NCI-H345 (cell line): ENCODE data around the gene ZNF358.
"Not testable (repeated sequence)": the region's sequence is repeated elsewhere in the genome, so short reads cannot be mapped to it uniquely, and the experiment has no call there.

Source experiments
- DNase-seq: peaks from one replicate; lab custom pipeline; 2025; lab: John Stamatoyannopoulos, UW

Gene ZNF358

GRCh38 chr19:7535998-7536695, 20.2 kb downstream of the ZNF358 start:
- no peak for DNase-seq

DNA sequence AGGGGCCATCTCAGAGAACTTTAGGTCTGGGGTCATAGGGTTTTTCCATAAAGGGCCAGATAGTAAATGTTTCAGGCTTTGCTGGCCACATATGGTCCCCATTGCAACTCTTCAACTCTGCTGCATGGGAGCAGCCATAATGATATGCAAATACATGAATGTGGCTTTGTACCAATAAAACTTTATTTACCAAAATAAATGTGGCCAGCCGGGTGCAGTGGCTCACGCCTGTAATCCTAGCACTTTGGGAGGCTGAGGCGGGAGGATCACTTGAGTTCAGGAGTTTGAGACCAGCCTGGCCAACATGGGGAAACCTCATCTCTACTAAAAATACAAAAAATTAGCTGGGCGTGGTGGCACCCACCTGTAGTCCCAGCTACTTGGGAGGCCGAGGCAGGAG, 23.1 kb downstream of the ZNF358 start:
- not testable (repeated sequence) for DNase-seq

DNA sequence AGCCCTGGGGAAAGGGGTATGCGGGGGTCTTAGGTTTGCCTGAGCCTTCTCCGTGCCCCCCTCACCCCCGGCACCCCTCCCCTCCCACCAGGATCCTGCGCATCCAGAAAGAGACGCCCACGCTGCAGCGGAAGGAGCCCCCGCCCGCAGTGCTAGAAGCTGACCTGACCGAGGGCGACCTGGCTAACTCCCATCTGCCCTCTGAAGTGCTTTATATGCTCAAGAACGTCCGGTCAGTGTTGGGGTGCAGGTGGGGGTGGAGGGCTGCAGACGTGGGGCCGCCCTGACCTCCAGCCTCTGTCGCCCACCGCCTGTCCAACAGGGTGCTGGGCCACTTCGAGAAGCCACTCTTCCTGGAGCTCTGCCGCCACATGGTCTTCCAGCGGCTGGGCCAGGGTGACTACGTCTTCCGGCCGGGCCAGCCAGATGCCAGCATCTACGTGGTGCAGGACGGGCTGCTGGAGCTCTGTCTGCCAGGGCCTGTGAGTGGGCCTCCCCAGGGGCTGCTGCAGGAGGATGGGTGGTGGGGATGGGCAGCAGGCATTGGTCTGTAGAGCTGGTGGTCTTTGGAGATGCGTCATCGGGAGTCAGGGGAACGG, 24.0 kb downstream of the ZNF358 start:
- DNase-seq = no peak

- DNase-seq = no peak
Observed at GRCh38 chr19:7540761-7541474, 25.0 kb downstream of the ZNF358 start.

- no peak for DNase-seq
Observed at GRCh38 chr19:7541475-7541824, 25.5 kb downstream of the ZNF358 start.

DNA sequence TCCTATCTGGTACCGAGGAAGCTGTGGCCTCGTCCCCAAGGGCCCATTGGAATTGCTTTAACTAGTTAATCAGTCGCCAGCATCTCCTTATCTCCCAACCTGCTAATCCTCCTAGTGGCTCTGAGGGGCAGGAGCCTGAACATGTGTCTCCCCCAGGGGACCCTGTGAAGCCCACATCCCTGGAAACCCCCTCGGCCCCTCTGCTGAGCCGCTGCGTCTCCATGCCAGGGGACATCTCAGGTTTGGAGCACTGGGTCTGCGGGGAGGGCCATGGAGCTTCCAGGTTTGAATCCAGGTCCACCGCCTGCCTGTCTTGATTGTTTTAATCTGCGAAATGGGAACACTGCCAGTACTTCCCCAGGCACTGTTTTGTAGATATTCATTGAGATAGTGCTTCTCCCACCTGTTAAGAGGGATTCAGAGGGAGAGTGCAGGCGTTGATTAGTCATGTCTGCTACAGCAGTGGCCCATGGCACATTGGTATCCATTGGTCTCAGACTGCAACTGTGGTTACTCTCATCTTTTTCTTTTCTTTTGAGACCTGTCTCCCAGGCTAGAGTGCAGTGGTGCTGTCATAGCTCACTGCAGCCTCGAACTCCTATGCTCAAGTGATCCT, 26.0 kb downstream of the ZNF358 start:
- DNase-seq = no peak

DNA sequence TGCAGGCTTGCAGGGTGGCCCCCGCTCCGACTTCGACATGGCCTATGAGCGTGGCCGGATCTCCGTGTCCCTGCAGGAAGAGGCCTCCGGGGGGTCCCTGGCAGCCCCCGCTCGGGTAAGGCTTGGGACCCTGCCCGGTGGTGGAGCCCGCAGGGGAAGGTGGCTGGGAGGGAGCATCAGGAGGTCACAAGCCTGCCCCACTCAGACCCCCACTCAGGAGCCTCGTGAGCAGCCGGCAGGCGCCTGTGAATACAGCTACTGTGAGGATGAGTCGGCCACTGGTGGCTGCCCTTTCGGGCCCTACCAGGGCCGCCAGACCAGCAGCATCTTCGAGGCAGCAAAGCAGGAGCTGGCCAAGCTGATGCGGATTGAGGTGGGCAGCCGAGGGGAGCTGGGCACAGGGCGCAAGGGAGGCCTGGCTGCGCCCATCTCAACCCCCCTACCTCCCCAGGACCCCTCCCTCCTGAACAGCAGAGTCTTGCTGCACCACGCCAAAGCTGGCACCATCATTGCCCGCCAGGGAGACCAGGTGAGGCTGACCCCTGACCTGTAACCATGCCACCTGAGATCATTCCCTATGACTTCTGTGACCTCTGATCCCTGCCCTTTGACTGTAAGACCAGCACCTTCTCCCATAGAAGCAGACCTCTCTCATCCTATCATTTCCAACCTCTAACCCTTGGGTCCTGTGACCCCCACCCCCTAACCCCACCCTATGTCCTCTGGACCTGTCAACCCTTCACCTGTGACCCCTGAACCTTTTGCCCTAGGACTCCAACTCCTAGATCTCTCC, 26.8 kb downstream of the ZNF358 start:
- no peak for DNase-seq

GRCh38 chr19:7544626-7545025, 28.7 kb downstream of the ZNF358 start:
- DNase-seq = no peak

DNA sequence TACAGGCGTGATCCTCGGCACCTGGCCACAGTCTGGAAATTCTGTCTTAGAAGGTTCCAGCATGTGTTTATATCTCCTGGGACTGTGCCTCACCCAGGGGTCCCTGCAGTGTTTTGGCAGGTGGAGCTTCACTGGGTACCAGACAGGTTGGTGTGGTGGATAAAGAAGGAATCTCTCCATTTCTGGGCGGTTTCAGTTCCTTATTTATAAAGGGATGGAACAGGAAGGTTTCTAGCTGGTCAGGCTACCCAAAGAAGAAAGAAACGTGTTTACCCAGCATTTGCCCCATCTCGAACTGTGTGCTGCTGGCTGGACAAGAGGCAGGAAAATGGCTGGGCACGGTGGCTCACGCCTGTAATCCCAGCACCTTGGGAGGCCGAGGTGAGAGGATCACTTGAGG, 29.4 kb downstream of the ZNF358 start:
- no peak for DNase-seq

DNA sequence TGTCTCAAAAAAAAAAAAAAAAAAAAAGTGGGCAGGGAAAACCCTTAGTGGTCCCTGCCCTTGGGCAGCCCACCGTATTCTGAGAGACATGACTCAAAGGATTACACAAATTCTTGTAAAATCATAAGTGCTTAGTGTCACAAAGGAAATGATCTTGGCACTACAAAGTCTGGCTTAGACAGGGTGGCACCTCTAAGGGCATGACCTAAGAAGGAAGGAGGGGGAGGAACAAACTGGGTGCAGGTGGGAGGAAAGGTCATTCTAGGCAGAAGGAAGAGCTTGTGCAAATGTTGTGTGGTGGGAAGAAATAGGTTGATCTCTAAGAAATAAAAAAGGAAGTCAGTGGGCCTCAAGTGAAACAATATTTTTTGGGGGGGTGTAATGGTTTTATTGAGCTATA, 30.0 kb downstream of the ZNF358 start:
- DNase-seq = no peak

DNA sequence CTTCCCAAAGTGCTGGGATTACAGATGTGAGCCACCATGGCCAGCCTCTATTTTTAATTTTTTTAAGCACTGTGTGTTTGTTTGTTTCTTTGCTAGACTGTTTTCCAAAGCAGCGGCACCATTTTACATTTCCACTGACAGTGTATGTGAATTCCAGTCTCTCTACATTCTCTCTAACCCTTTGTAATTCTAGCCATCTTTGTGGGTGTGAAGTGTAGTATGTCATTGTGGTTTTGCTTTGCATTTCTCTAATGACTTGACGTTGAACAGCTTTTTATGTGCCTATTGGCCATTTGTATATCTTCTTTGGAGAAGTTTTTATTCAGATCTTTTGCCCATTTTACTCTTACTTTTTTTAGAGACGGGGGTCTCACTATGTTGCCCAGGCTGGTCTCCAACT, 31.3 kb downstream of the ZNF358 start:
- no peak for DNase-seq

DNA sequence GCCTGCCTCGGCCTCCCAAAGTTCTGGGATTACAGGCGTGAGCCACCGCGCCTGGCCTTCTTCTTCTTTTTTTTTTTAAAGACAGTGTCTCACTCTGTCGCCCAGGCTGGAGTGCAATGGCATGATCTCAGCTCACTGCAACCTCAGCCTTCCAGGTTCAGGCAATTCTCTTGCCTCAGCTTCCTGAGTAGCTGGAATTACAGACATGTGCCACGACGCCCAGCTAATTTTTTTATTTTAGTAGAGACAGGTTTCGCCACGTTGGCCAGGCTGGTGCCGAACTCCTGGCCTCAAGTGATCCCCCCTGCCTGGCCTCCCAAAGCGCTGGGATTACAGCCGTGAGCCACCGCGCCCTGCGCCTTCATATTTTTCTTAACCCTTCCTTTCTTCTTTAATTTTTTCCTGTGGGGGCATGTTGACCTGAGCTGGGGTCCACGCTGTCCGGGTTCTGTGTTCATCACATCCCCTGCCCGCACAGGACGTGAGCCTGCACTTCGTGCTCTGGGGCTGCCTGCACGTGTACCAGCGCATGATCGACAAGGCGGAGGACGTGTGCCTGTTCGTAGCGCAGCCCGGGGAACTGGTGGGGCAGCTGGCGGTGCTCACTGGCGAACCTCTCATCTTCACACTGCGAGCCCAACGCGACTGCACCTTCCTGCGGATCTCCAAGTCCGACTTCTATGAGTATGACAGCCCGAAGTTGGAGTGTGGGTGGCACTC, 33.7 kb downstream of the ZNF358 start:
- no peak for DNase-seq

DNA sequence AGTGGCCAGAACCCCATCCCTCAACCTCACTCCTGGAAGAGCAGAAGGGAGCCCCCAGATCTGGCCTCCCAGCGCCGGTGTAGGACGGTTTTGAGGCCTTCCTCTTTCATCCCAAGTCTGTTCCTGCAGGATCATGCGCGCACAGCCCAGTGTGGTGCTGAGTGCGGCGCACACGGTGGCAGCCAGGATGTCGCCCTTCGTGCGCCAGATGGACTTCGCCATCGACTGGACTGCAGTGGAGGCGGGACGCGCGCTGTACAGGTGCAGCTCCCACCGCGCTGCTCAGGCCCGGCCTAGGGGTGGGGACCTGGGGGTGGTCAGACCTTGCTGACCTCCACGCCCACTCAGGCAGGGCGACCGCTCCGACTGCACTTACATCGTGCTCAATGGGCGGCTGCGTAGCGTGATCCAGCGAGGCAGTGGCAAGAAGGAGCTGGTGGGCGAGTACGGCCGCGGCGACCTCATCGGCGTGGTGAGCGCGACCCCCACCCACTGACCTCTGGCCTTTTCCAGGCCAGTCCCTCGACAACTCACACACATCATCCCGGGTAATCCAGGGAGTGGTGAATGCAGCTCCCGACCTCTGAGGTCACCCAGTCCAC, 34.4 kb downstream of the ZNF358 start:
- DNase-seq = no peak

DNA sequence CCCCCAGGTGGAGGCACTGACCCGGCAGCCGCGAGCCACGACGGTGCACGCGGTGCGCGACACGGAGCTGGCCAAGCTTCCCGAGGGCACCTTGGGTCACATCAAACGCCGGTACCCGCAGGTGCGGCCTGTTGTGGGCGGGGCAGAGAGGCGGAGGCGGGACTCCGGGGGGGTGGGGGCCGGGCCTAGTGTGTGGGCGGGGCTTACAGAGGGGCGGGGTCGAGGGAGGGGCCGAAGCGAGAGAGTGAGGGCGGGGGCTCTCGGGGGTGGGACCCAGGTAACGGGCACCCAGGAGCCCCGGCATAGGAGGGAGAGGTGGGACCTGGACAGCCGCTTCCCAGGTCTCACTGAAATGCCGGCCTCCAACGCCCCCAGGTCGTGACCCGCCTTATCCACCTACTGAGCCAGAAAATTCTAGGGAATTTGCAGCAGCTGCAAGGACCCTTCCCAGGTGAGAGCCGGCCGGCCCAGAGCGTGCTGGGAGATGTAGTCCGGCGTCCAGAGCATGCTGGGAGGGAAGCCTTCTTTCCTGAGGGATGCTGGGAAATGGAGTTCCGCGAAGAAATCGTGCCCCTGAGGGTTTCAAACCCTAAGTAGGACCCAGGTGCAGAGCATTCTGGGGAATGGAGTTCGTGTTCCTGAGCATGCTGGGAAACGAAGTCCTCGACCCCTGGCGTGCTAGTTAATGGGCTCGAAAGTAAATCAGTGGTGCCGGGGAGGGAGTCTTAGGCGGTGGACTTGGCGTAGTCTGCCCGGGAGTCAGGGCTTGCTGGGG, 35.3 kb downstream of the ZNF358 start:
- peak; percentile 7 for DNase-seq

GRCh38 chr19:7552781-7553180, 36.9 kb downstream of the ZNF358 start:
- DNase-seq = no peak

DNA sequence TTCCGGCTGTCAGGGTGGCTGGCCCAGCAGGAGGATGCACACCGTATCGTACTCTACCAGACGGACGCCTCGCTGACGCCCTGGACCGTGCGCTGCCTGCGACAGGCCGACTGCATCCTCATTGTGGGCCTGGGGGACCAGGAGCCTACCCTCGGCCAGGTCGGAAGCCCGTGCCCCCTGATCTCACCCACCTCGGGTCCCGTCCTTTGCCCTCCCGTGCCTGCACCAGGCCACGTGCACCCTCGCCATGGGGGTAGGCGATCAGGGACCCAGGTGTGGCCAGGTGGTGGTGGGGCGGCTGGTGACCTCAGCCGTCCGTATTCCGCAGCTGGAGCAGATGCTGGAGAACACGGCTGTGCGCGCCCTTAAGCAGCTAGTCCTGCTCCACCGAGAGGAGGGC, 38.7 kb downstream of the ZNF358 start:
- DNase-seq = no peak

DNA sequence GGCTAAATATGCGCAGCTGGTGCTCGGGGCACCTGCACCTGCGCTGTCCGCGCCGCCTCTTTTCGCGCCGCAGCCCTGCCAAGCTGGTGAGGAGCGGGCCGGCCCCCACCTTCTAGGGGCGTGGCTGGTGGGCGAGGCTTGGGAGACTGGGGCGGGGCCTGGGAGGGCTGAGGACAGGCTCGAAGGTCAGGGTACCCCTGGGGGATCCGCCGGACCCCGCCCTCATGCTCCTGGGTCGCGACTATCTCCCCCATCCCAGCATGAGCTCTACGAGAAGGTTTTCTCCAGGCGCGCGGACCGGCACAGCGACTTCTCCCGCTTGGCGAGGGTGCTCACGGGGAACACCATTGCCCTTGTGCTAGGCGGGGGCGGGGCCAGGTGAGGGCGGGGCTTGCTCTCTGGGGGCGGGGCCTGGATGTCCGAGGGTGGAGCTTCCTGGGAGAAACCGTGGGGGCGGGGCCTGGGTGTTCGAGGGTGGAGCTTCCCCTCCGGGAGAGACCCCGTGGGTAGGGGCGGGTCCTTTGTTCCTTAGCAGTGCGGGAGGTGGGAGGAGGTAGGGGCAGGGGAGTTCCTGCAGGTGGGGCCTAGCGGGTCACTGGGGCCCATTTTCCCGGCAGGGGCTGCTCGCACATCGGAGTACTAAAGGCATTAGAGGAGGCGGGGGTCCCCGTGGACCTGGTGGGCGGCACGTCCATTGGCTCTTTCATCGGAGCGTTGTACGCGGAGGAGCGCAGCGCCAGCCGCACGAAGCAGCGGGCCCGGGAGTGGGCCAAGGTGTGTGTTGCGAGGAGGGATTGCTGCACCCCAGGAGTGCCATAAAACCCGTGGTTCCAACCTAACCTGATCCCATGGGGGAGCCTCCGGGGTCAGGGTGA, 39.3 kb downstream of the ZNF358 start:
- DNase-seq = no peak

DNA sequence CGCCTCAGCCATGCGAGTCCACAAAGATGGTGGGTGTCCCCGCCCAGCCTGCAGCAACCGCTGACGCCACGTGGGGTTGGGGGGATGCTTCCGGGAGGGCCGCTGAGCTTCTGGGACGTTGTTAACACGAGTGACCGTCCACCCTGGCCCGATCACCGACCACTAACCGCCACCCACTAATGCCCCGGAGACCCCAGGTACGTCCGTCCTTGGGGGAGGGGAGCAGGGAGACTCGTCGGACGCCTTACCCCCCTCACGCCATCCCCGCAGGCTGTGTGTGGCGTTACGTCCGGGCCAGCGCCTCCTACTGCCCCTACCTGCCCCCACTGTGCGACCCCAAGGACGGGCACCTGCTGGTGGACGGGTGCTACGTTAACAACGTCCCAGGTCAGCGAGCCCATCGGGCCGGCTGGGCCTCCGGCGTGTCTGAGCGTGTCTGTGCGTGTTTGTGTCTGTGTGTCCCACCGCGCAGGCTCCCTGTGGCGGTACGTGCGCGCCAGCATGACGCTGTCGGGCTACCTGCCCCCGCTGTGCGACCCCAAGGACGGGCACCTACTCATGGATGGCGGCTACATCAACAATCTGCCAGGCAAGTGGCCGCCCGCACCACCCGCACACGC, 40.9 kb downstream of the ZNF358 start:
- DNase-seq = no peak

DNA sequence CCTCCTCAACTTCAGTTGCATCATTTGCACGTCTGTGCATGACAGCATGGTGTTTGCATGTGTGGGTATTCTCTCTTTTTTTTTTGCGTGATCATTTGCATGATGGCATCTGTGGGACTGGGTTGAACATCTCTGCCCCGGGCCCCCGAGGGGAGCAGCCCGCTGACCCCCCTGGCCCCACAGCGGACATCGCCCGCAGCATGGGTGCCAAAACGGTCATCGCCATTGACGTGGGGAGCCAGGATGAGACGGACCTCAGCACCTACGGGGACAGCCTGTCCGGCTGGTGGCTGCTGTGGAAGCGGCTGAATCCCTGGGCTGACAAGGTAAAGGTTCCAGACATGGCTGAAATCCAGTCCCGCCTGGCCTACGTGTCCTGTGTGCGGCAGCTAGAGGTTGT, 42.8 kb downstream of the ZNF358 start:
- DNase-seq = no peak
